DOHH2 (cell line): ENCODE results near the gene SOX5.

Source experiments
- H3F3A ChIP-seq: fragments of 200-600 bp; sonication (generic), shearing (Covaris generic); 2 replicates; pipeline ENCODE4 v1.6.0; 2016; ENCODE audit warnings: antibody characterized with exemption, mild to moderate bottlenecking; ENCODE audit not compliant: control insufficient read depth, insufficient read depth
- H3K27ac ChIP-seq: fragments of 200-600 bp; sonication (generic); 2 replicates; pipeline ENCODE4 v1.5.1; 2014; ENCODE audit warnings: low read depth, mild to moderate bottlenecking, low read length, moderate library complexity
- H3K27me3 ChIP-seq: fragments of 200-600 bp; sonication (generic); 2 replicates; pipeline ENCODE4 v1.6.1; 2014; ENCODE audit warnings: mild to moderate bottlenecking, low read length, mixed read lengths; ENCODE audit not compliant: control insufficient read depth
- H3K36me3 ChIP-seq: fragments of 200-600 bp; sonication (generic); 2 replicates; pipeline ENCODE4 v1.6.1; 2014; ENCODE audit warnings: mild to moderate bottlenecking, low read length, moderate library complexity, mixed read lengths; ENCODE audit not compliant: control insufficient read depth
- H3K4me1 ChIP-seq: fragments of 200-600 bp; sonication (generic); 2 replicates; pipeline ENCODE4 v1.6.1; 2014; ENCODE audit warnings: mild to moderate bottlenecking, low read length, mixed read lengths; ENCODE audit not compliant: control insufficient read depth
- H3K4me2 ChIP-seq: fragments of 200-600 bp; sonication (generic); 2 replicates; pipeline ENCODE4 v1.6.0; 2014; ENCODE audit warnings: mild to moderate bottlenecking, low read length, moderate library complexity
- H3K4me3 ChIP-seq: fragments of 200-600 bp; sonication (generic); 2 replicates; pipeline ENCODE4 v1.5.1; 2014; ENCODE audit warnings: mild to moderate bottlenecking, low read length, mixed read lengths
- H3K79me2 ChIP-seq: fragments of 200-600 bp; sonication (generic); 2 replicates; pipeline ENCODE4 v1.6.1; 2014; ENCODE audit warnings: mild to moderate bottlenecking, low read length, mixed read lengths; ENCODE audit not compliant: control insufficient read depth
- H3K9me2 ChIP-seq: fragments of 200-600 bp; sonication (generic); replicated peaks from 2 replicates; pipeline ENCODE4 v1.6.1; 2014; ENCODE audit warnings: mild to moderate bottlenecking, low read length, mixed read lengths; ENCODE audit not compliant: control insufficient read depth
- H3K9me3 ChIP-seq: fragments of 200-600 bp; sonication (generic); 2 replicates; pipeline ENCODE4 v1.6.1; 2014; ENCODE audit warnings: antibody characterized with exemption, low read length, mixed read lengths; ENCODE audit not compliant: control insufficient read depth, insufficient read depth
- H4K20me1 ChIP-seq: fragments of 200-600 bp; sonication (generic); 2 replicates; pipeline ENCODE4 v1.6.0; 2014; ENCODE audit warnings: low read depth, mild to moderate bottlenecking, antibody characterized with exemption, low read length, moderate library complexity; ENCODE audit not compliant: control insufficient read depth, insufficient read depth
- CTCF ChIP-seq: fragments of 200-600 bp; sonication (generic); IDR thresholded peaks from one replicate; pipeline ENCODE4 v1.5.1; 2014; ENCODE audit warnings: antibody characterized with exemption, mild to moderate bottlenecking, low read depth, low read length; ENCODE audit not compliant: poor library complexity, severe bottlenecking
- EZH2phosphoT487 ChIP-seq: fragments of 200-600 bp; sonication (generic); IDR thresholded peaks from 2 replicates; pipeline ENCODE4 v1.6.1; 2017; ENCODE audit warnings: borderline replicate concordance, mild to moderate bottlenecking, antibody characterized with exemption, low read length, moderate library complexity, mixed read lengths

Gene SOX5

GRCh38 chr12:23854598-23854997, 94.9 kb downstream of the SOX5 start:
- Histone ChIP-seq H3K9me3 (no peaks in the 10 kb centered on the region), H3K9me2 (no peaks in the 10 kb centered on the region), H3K4me2 (no peak overlapping the region), H3K27me3 (no peaks in the 10 kb centered on the region), H3K36me3 (no peaks in the 10 kb centered on the region), H3K4me1 (no peaks in the 10 kb centered on the region), H3F3A (no peaks in the 10 kb centered on the region), H3K27ac (no peak overlapping the region), H3K4me3 (no peak overlapping the region), H3K79me2 (no peaks in the 10 kb centered on the region), H4K20me1 (no peaks in the 10 kb centered on the region)
- no peak for TF ChIP-seq CTCF
- no peak for TF ChIP-seq EZH2phosphoT487

- Histone ChIP-seq H3K9me3 (no peaks in the 10 kb centered on the region), H3K27ac (no peak overlapping the region), H3K36me3 (no peaks in the 10 kb centered on the region), H3K27me3 (no peaks in the 10 kb centered on the region), H3F3A (no peaks in the 10 kb centered on the region), H3K9me2 (no peaks in the 10 kb centered on the region), H3K4me3 (no peak overlapping the region), H3K4me1 (no peaks in the 10 kb centered on the region), H3K79me2 (no peaks in the 10 kb centered on the region), H4K20me1 (no peaks in the 10 kb centered on the region), H3K4me2 (no peak overlapping the region)
- TF ChIP-seq EZH2phosphoT487 = no peak
- no peak for TF ChIP-seq CTCF
Observed at GRCh38 chr12:23853640-23854039, 95.8 kb downstream of the SOX5 start.

GRCh38 chr12:23851602-23852001, 97.9 kb downstream of the SOX5 start:
- no peaks in the 10 kb centered on the region for H4K20me1 ChIP-seq
- H3K36me3 ChIP-seq = no peaks in the 10 kb centered on the region
- no peak for TF ChIP-seq CTCF
- TF ChIP-seq EZH2phosphoT487 = no peak
- no peak overlapping the region for H3K27ac ChIP-seq
- H3F3A ChIP-seq = no peaks in the 10 kb centered on the region
- H3K4me2 ChIP-seq = no peak overlapping the region
- H3K4me3 ChIP-seq = no peak overlapping the region
- no peaks in the 10 kb centered on the region for H3K27me3 ChIP-seq
- no peaks in the 10 kb centered on the region for H3K9me2 ChIP-seq
- H3K9me3 ChIP-seq = no peaks in the 10 kb centered on the region
- no peaks in the 10 kb centered on the region for H3K79me2 ChIP-seq
- no peaks in the 10 kb centered on the region for H3K4me1 ChIP-seq

- no peaks in the 10 kb centered on the region for H3K79me2 ChIP-seq
- no peak for TF ChIP-seq EZH2phosphoT487
- no peak for TF ChIP-seq CTCF
- H3K36me3 ChIP-seq = no peaks in the 10 kb centered on the region
- H3K4me2 ChIP-seq = no peak overlapping the region
- no peaks in the 10 kb centered on the region for H3F3A ChIP-seq
- H3K4me1 ChIP-seq = no peaks in the 10 kb centered on the region
- H3K9me2 ChIP-seq = no peaks in the 10 kb centered on the region
- no peaks in the 10 kb centered on the region for H3K9me3 ChIP-seq
- H3K27ac ChIP-seq = no peak overlapping the region
- H3K4me3 ChIP-seq = no peak overlapping the region
- H3K27me3 ChIP-seq = no peaks in the 10 kb centered on the region
- no peaks in the 10 kb centered on the region for H4K20me1 ChIP-seq
Observed at GRCh38 chr12:23847857-23848256, 101.6 kb downstream of the SOX5 start.
